K562 (cell line): Measurements from ENCODE around the gene CHAD.

ENCODE experiments used
- SP2 ChIP-seq: IDR thresholded peaks from 2 replicates; pipeline ENCODE4 v1.6.1; 2011; ENCODE audit warnings: mild to moderate bottlenecking, low read depth, low read length, moderate library complexity; ENCODE audit not compliant: poor library complexity, severe bottlenecking; ENCODE audit errors: extremely low read depth
- ZZZ3 ChIP-seq: fragments of 450-650 bp; IDR thresholded peaks from 2 replicates; pipeline ENCODE4 v1.6.1; 2016; ENCODE audit warnings: antibody characterized with exemption, mild to moderate bottlenecking, moderate library complexity

- TF ChIP-seq SP2 (no peak), ZZZ3 (no peak)
Observed at GRCh38 chr17:50471009-50471905, 2.6 kb upstream of the CHAD start.
